B cell (primary cell): ENCODE data around the gene ORMDL3. TPM values are rescaled to one million over a fixed set of nuclear protein-coding genes. Genes with fewer than 3 reads are reported as not detected.

Experiments
- ATAC-seq: fragments of 200-7000 bp; cut with Tn5 transposase; one replicate; pipeline ENCODE4 v1.10.0; 2021; ENCODE audit warnings: low read depth, mild to moderate bottlenecking, moderate number of reproducible peaks, moderate library complexity
- CTCF ChIA-PET: fragments of 350-600 bp; sonication (Branson Sonifier 250); formaldehyde crosslinking; loops from one replicate; lab custom pipeline; 2021; ENCODE audit warnings: antibody characterized with exemption, inconsistent platforms; lab: Charles Lee
- POLR2A ChIA-PET: fragments of 350-600 bp; sonication (Branson Sonifier 250); formaldehyde crosslinking; loops from one replicate; lab custom pipeline; 2021; ENCODE audit warnings: antibody characterized with exemption; lab: Charles Lee
- DNase-seq: peaks from one replicate; pipeline ENCODE4 v3.0.0; 2013
- H2AFZ ChIP-seq: 2 replicates; pipeline ENCODE4 v1.6.1; 2012; ENCODE audit warnings: mild to moderate bottlenecking, low read depth, low read length; ENCODE audit not compliant: insufficient read depth, poor library complexity, severe bottlenecking
- H3K27ac ChIP-seq, 2 donors: 1 replicate in 1 of 2; 2 replicates in 1 of 2; pipeline ENCODE4 v1.5.1; 2012 to 2013; ENCODE audit warnings: low read length in 2 of 2, mild to moderate bottlenecking in 2 of 2, moderate library complexity in 1 of 2
- H3K27me3 ChIP-seq, 4 experiments: fragments of 200-600 bp in 1 of 4; sonication (generic) in 1 of 4; replicated peaks in 1 of 4; 1 replicate in 2 of 4; 2 replicates in 2 of 4; pipeline versions ENCODE4 v1.6.1 to v1.7.0; 2013 to 2016; ENCODE audit warnings: low read length in 3 of 4, mild to moderate bottlenecking in 2 of 4, mixed read lengths in 1 of 4, moderate library complexity in 1 of 4; ENCODE audit not compliant: insufficient read depth in 4 of 4, control insufficient read depth in 3 of 4; ENCODE audit errors: control extremely low read depth in 1 of 4
- H3K36me3 ChIP-seq, 2 experiments: replicated peaks in 1 of 2; 1 replicate in 1 of 2; 2 replicates in 1 of 2; pipeline versions ENCODE4 v1.6.1 to v1.7.1; 2013; ENCODE audit warnings: low read length in 1 of 2; ENCODE audit not compliant: insufficient read depth in 2 of 2, control insufficient read depth in 1 of 2; ENCODE audit errors: control extremely low read depth in 1 of 2, extremely low read depth in 1 of 2
- H3K4me1 ChIP-seq, 2 donors: fragments of 200-600 bp in 1 of 2; sonication (generic) in 1 of 2; 1 replicate in 1 of 2; 2 replicates in 1 of 2; pipeline versions ENCODE4 v1.5.1 to v1.6.1; 2013 to 2017; ENCODE audit warnings: low read length in 2 of 2; ENCODE audit not compliant: control insufficient read depth in 2 of 2, insufficient read depth in 2 of 2
- H3K4me2 ChIP-seq: replicated peaks from 2 replicates; pipeline ENCODE3; 2012; ENCODE audit warnings: mild to moderate bottlenecking, low read depth, low read length; ENCODE audit not compliant: poor library complexity, severe bottlenecking
- H3K4me3 ChIP-seq, 5 experiments: fragments of 200-600 bp in 1 of 5; sonication (generic) in 1 of 5; 1 replicate in 3 of 5; 2 replicates in 2 of 5; pipeline versions ENCODE4 v1.5.1 to v1.7.0; 2011 to 2016; ENCODE audit warnings: low read length in 4 of 5, mild to moderate bottlenecking in 4 of 5, low read depth in 2 of 5, control low read depth in 1 of 5, moderate library complexity in 1 of 5; ENCODE audit not compliant: insufficient read depth in 1 of 5; ENCODE audit errors: control extremely low read depth in 1 of 5, extremely low read depth in 1 of 5
- H3K79me2 ChIP-seq: fragments of 200-600 bp; sonication (generic); one replicate; pipeline ENCODE4 v1.6.0; 2016; ENCODE audit warnings: low read length; ENCODE audit not compliant: control insufficient read depth, insufficient read depth
- H3K9ac ChIP-seq: fragments of 200-600 bp; sonication (generic); 2 replicates; pipeline ENCODE4 v1.6.1; 2017; ENCODE audit warnings: mild to moderate bottlenecking, low read length, moderate library complexity
- H3K9me3 ChIP-seq, 3 donors: one replicate each; pipeline versions ENCODE4 v1.6.1 to v1.7.1; 2013; ENCODE audit warnings: low read length in 2 of 3; ENCODE audit not compliant: control insufficient read depth in 2 of 3, insufficient read depth in 1 of 3; ENCODE audit errors: control extremely low read depth in 1 of 3
- H4K20me1 ChIP-seq: 2 replicates; pipeline ENCODE4 v1.6.0; 2012; ENCODE audit warnings: mild to moderate bottlenecking, low read length; ENCODE audit not compliant: insufficient read depth, control insufficient read depth, poor library complexity, severe bottlenecking
- H3K27ac Mint-ChIP-seq: one replicate; pipeline ENCODE4 v1.8.0; 2021; ENCODE audit warnings: mixed read lengths
- H3K27me3 Mint-ChIP-seq: one replicate; pipeline ENCODE4 v1.8.0; 2021; ENCODE audit warnings: mixed read lengths
- H3K4me1 Mint-ChIP-seq: one replicate; pipeline ENCODE4 v1.8.0; 2021; ENCODE audit warnings: mixed read lengths
- H3K4me3 Mint-ChIP-seq: one replicate; pipeline ENCODE4 v1.8.0; 2021; ENCODE audit warnings: mixed read lengths
- H3K9me3 Mint-ChIP-seq: one replicate; pipeline ENCODE4 v1.8.0; 2022; ENCODE audit warnings: mixed read lengths; ENCODE audit not compliant: insufficient read depth
- EZH2 ChIP-seq: IDR thresholded peaks from 2 replicates; pipeline ENCODE4 v1.6.1; 2012; ENCODE audit warnings: borderline replicate concordance, low read depth, mild to moderate bottlenecking, moderate library complexity, low read length; ENCODE audit not compliant: insufficient read depth, poor library complexity, severe bottlenecking
- WGBS: methylation state at CpG from one replicate; pipeline ENCODE4 v1.1.5; 2013; ENCODE audit warnings: missing lambda C conversion rate; ENCODE audit not compliant: insufficient coverage; 5-methylcytosine and 5-hydroxymethylcytosine counted together
- intact Hi-C: fragments of 100-400 bp; cut with micrococcal nuclease; formaldehyde crosslinking; loops from one replicate; pipeline ENCODE4 v1.10.0; 2022
- polyA plus RNA-seq: library from polyadenylated mRNA; depleted of rRNA; stranded (reverse); fragments of >200 nt; gene quantifications from 2 replicates; pipeline ENCODE4 v1.2.3, GENCODE V29; 2012
- total RNA-seq, 2 donors: library from RNA; stranded (reverse); fragments of 120-200 nt in 1 of 2; gene quantifications; 1 replicate in 1 of 2; 2 replicates in 1 of 2; pipeline versions ENCODE4 v1.2.3 to v1.2.4, GENCODE V29; 2013 to 2022
- TF ChIP-seq, protein P1 (sequence below): fragments of 200-600 bp; IDR thresholded peaks from one replicate; pipeline ENCODE4 v1.8.0; 2022; ENCODE audit warnings: antibody characterized with exemption, mild to moderate bottlenecking

ORMDL3 gene
- total and polyA plus RNA-seq, 2 donors (not counting 1 experiment from before 2014, with no cell fraction given) = 51.8 to 90.6 TPM

DNA sequence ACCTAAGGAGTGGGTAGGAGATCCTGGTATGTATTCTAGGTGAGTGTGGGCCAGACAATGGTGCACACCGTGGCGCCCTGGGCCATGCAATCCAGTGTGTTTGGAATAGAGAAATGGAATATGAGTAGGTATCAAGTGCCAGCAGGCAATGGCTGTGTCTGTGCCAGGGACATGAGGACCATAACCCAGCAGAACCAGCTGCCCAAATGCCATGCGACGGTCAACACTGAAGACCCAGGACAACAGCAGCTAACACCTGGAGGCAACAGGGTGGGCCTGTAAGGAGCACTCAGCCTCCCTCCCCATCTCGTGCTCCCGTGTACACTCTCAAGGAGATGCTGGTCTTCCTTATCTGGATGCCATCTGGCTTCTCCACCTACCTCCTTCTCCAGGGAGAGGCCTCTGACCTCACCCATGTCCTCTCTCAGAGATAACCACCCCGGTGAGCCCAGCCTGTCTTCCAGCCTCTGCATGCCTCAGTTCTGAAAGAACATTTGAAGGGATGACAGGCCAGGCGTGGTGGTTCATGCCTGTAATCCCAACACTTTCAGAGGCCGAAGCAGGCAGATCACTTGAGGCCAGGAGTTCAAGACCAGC, 8.2 kb downstream of the ORMDL3 start:
- no peaks in the 10 kb centered on the region for H3K9me3 ChIP-seq
- no peak overlapping the region for H2AFZ ChIP-seq
- H3K4me2 ChIP-seq = no peak overlapping the region
- peaks cover 18% of the 10 kb centered on the region for H4K20me1 ChIP-seq
- POLR2A ChIA-PET = interaction anchor here (0.7 kb wide), 2 partner anchors 10 to 248 kb away, joined by 3 to 7 read pairs; no protein-coding TSS in a partner anchor
- no peak overlapping the region for H3K27ac ChIP-seq
- H3K4me3 ChIP-seq = no peak overlapping the region
- H3K79me2 ChIP-seq = peaks cover 16% of the 10 kb centered on the region
- intact Hi-C loops = no loop called here
- H3K9ac ChIP-seq = no peak overlapping the region
- H3K27me3 ChIP-seq = no peaks in the 10 kb centered on the region
- Mint-ChIP-seq H3K27me3 (no peaks in the 10 kb centered on the region), H3K9me3 (no peaks in the 10 kb centered on the region), H3K27ac (peak overlapping the region; percentile 32), H3K4me3 (no peak overlapping the region), H3K4me1 (peaks cover 34% of the 10 kb centered on the region)
- H3K4me1 ChIP-seq = peaks cover 14 to 23% of the 10 kb centered on the region in 2 donors
- no peak for TF ChIP-seq EZH2
- H3K36me3 ChIP-seq = peaks cover 2 to 46% of the 10 kb centered on the region in 2 experiments
- 97% methylated on average over 7 of the region's 9 CpGs for WGBS
- CTCF ChIA-PET = interaction anchor here (1.3 to 1.5 kb wide), 3 partner anchors 8 to 190 kb away, joined by 3 read pairs; partner anchors contain the start of gene ORMDL3
- DNase-seq (no peak), ATAC-seq (no peak)

DNA sequence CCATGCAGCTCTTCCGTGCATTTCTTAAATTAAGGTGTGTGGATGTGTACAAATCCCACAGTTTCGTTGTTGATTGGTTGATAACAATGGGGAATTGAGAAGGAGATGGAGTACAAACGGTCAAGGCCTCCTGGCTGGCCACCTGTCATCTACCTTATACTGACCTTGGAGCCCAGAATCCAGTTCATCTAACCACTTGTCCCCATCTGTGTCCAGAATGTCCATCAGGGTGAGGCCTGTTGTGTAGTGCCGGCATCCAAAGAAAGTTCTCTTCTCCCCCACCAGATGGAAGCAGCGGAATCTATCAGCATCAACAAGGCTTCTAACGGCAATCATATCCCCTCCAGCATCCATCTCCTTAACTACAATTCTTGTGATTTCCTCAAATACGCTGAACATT, 10.5 kb downstream of the ORMDL3 start:
- Histone ChIP-seq H3K4me1 (peaks cover 13 to 23% of the 10 kb centered on the region in 2 donors), H3K27ac (no peak overlapping the region), H3K9me3 (no peaks in the 10 kb centered on the region), H3K9ac (no peak overlapping the region), H3K4me3 (no peak overlapping the region), H3K36me3 (peaks cover 2 to 28% of the 10 kb centered on the region in 2 experiments), H2AFZ (no peak overlapping the region), H4K20me1 (no peaks in the 10 kb centered on the region), H3K4me2 (no peak overlapping the region), H3K79me2 (no peaks in the 10 kb centered on the region), H3K27me3 (no peaks in the 10 kb centered on the region)
- H3K27me3 Mint-ChIP-seq = no peaks in the 10 kb centered on the region
- 83% methylated on average over 2 of the region's 7 CpGs for WGBS
- intact Hi-C loops = no loop called here
- ATAC-seq = no peak
- TF ChIP-seq, protein P1, sequence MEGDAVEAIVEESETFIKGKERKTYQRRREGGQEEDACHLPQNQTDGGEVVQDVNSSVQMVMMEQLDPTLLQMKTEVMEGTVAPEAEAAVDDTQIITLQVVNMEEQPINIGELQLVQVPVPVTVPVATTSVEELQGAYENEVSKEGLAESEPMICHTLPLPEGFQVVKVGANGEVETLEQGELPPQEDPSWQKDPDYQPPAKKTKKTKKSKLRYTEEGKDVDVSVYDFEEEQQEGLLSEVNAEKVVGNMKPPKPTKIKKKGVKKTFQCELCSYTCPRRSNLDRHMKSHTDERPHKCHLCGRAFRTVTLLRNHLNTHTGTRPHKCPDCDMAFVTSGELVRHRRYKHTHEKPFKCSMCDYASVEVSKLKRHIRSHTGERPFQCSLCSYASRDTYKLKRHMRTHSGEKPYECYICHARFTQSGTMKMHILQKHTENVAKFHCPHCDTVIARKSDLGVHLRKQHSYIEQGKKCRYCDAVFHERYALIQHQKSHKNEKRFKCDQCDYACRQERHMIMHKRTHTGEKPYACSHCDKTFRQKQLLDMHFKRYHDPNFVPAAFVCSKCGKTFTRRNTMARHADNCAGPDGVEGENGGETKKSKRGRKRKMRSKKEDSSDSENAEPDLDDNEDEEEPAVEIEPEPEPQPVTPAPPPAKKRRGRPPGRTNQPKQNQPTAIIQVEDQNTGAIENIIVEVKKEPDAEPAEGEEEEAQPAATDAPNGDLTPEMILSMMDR = no peak
- TF ChIP-seq EZH2 = no peak
- peaks cover 31% of the 10 kb centered on the region for H3K4me1 Mint-ChIP-seq
- H3K9me3 Mint-ChIP-seq = no peaks in the 10 kb centered on the region
- ChIA-PET CTCF (no interaction called here), POLR2A (no interaction called here)
- no peak overlapping the region for H3K27ac Mint-ChIP-seq
- no peak overlapping the region for H3K4me3 Mint-ChIP-seq
- DNase-seq = no peak
